RWPE2 (cell line): ENCODE results near the gene TAF6L.
"Not testable (repeated sequence)": the region's sequence is repeated elsewhere in the genome, so short reads cannot be mapped to it uniquely, and the experiment has no call there.

Experiments used
- ATAC-seq: fragments of 200-7000 bp; cut with Tn5 transposase; 3 replicates; pipeline ENCODE4 v1.9.1; 2021; ENCODE audit warnings: low read depth
- DNase-seq: peaks from one replicate; pipeline ENCODE4 v3.0.0-alpha.2; 2020; ENCODE audit warnings: low spot score
- H3K27ac ChIP-seq: fragments of 450-650 bp; 2 replicates; pipeline ENCODE4 v1.5.1; 2017; ENCODE audit warnings: mild to moderate bottlenecking; ENCODE audit not compliant: poor library complexity, severe bottlenecking
- H3K27me3 ChIP-seq: fragments of 250-450 bp; sonication (Bioruptor Pico); 2 replicates; pipeline ENCODE4 v1.5.1; 2021; ENCODE audit warnings: mild to moderate bottlenecking, moderate library complexity; ENCODE audit not compliant: insufficient read depth, poor library complexity, severe bottlenecking
- H3K36me3 ChIP-seq: fragments of 250-450 bp; sonication (Bioruptor Pico); 2 replicates; pipeline ENCODE4 v1.5.1; 2020; ENCODE audit warnings: low read depth, mild to moderate bottlenecking, moderate library complexity
- H3K4me1 ChIP-seq: fragments of 250-450 bp; sonication (Bioruptor Pico); 2 replicates; pipeline ENCODE4 v1.5.1; 2021; ENCODE audit warnings: mild to moderate bottlenecking, moderate library complexity; ENCODE audit not compliant: insufficient read depth, poor library complexity, severe bottlenecking
- H3K4me3 ChIP-seq: fragments of 250-450 bp; sonication (Bioruptor Pico); 2 replicates; pipeline ENCODE4 v1.5.1; 2021; ENCODE audit warnings: mild to moderate bottlenecking, moderate library complexity; ENCODE audit not compliant: severe bottlenecking
- H3K9me3 ChIP-seq: fragments of 250-450 bp; sonication (Bioruptor Pico); 2 replicates; pipeline ENCODE4 v1.5.1; 2021; ENCODE audit warnings: mild to moderate bottlenecking, moderate library complexity; ENCODE audit not compliant: severe bottlenecking
- TF ChIP-seq, protein P1 (sequence below): fragments of 450-650 bp; IDR thresholded peaks from one replicate; pipeline ENCODE4 v1.5.1; 2017; ENCODE audit warnings: mild to moderate bottlenecking, moderate library complexity; ENCODE audit not compliant: poor library complexity, severe bottlenecking

Gene TAF6L

DNA sequence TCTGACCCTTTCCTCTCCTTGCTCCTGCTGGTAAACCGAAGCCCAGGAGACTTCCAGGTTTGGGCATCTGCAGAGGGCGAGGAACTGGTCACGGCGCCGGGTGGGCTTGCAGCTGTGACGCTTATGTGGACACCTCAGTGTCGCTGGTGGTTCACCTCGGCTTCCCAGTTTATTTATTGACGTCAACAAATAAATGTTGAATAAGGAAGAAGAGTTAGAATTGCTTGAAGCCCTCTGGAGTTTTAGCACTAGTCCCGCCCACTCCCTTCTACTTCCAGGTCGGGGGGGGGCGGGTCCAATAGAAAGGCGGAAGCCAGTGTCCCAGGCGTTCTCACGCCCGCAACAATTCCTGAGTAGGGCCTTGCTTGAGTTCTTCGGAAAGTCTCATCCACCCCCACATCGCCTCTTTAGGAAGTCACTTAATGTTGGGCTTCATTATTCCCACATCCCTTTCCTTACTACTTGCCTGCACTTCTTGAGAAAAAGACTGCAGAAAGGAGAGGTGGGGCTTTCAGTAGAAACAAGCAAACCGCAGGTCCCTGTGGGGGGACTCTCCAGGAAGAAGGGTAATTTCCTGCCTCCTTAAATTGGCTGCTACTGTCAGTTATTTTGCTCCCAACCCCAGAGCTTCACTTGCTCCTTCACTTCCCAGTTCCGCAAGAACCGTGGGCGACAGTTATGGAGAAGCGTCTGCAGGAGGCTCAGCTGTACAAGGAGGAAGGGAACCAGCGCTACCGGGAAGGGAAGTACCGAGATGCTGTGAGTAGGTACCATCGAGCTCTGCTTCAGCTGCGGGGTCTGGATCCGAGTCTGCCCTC is 42.8 kb upstream of the TAF6L start, which contains the start of gene TTC9C:
TSS of gene TTC9C (plus strand) at position 316 of the 818 bp plus-strand sequence. CDS start at position 679, 363 bp downstream.
- H3K4me1 ChIP-seq: peaks cover 10% of the 10 kb centered on the region
- peak; percentile 93 for DNase-seq
- peaks cover 58% of the 10 kb centered on the region for H3K36me3 ChIP-seq
- peak within 1 kb of the TSS; percentile 67 for H3K4me3 ChIP-seq
- H3K9me3 ChIP-seq: no peaks in the 10 kb centered on the region
- TF ChIP-seq, protein P1, sequence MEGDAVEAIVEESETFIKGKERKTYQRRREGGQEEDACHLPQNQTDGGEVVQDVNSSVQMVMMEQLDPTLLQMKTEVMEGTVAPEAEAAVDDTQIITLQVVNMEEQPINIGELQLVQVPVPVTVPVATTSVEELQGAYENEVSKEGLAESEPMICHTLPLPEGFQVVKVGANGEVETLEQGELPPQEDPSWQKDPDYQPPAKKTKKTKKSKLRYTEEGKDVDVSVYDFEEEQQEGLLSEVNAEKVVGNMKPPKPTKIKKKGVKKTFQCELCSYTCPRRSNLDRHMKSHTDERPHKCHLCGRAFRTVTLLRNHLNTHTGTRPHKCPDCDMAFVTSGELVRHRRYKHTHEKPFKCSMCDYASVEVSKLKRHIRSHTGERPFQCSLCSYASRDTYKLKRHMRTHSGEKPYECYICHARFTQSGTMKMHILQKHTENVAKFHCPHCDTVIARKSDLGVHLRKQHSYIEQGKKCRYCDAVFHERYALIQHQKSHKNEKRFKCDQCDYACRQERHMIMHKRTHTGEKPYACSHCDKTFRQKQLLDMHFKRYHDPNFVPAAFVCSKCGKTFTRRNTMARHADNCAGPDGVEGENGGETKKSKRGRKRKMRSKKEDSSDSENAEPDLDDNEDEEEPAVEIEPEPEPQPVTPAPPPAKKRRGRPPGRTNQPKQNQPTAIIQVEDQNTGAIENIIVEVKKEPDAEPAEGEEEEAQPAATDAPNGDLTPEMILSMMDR: no peak
- H3K27me3 ChIP-seq: no peaks in the 10 kb centered on the region
- ATAC-seq: peak; percentile 62
- peak within 1 kb of the TSS; percentile 89 for H3K27ac ChIP-seq

DNA sequence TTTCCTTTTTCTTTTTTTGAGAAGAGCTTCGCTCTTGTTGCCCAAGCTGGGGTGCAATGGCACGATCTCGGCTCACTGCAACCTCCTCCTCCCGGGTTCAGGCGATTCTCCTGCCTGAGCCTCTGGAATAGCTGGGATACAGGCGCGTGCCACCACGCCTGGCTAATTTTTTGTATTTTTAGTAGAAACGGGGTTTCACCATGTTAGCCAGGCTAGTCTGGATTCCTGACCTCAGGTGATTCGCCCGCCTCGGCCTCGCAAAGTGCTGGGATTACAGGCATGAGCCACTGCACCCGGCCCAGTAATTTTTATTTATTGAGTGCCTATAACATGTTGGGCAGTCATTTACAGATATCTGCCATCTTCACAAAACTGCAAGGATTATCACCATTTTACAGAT is 41.1 kb upstream of the TAF6L start:
- Histone ChIP-seq H3K27ac (peak overlapping the region; percentile 89), H3K36me3 (peaks cover 58% of the 10 kb centered on the region), H3K4me3 (peak overlapping the region; percentile 67)
- H3K27me3 ChIP-seq, H3K9me3 ChIP-seq, ATAC-seq, H3K4me1 ChIP-seq, DNase-seq: not testable (repeated sequence)

DNA sequence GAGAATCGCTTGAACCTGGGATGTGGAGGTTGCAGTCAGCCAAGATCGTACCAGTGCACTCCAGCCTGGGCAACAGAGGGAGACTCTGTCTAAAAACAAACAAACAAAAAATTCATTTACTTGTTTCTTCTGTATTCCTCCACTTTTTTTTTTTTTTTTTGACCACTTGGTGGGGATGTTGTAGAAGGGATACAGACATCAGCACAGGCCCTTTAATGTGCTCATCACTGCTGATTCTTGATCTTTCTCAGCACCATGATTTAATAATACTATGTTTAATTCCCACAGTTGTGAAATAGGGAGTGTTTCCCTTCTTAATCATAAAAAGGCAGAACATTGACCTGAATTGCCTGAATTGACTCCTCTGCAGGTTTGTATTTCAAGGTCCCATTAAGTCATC is 38.4 kb upstream of the TAF6L start:
- TF ChIP-seq, protein P1: peak; percentile 28
- no peaks in the 10 kb centered on the region for H3K9me3 ChIP-seq
- peaks cover 70% of the 10 kb centered on the region for H3K36me3 ChIP-seq
- ATAC-seq: no peak
- no peak for DNase-seq
- peaks cover 5% of the 10 kb centered on the region for H3K4me1 ChIP-seq
- H3K4me3 ChIP-seq: no peak overlapping the region
- no peaks in the 10 kb centered on the region for H3K27me3 ChIP-seq
- H3K27ac ChIP-seq: no peak overlapping the region

DNA sequence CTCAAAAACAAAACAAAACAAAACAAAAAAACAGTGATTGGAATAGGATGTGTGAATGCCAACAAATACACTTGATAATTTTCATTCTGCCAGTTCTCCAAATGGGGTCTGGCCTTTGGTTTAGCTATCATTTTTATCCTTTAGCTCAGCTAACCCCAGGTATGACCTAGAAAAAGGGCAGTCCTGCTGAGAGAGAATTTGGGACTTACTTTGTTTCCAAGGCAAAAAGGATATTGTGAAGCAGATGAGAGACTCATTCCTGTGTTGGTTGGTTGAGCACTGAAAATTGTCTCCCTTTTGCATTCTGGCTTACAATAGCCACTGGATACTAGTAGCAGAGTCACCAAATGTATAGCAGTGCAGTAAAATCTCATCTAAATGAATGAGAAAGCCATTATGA is 34.0 kb upstream of the TAF6L start:
- ATAC-seq (no peak), DNase-seq (no peak)
- Histone ChIP-seq H3K4me1 (no peaks in the 10 kb centered on the region), H3K9me3 (no peaks in the 10 kb centered on the region), H3K27me3 (no peaks in the 10 kb centered on the region), H3K27ac (no peak overlapping the region), H3K36me3 (peaks cover 73% of the 10 kb centered on the region), H3K4me3 (no peak overlapping the region)
- TF ChIP-seq, protein P1: no peak

DNA sequence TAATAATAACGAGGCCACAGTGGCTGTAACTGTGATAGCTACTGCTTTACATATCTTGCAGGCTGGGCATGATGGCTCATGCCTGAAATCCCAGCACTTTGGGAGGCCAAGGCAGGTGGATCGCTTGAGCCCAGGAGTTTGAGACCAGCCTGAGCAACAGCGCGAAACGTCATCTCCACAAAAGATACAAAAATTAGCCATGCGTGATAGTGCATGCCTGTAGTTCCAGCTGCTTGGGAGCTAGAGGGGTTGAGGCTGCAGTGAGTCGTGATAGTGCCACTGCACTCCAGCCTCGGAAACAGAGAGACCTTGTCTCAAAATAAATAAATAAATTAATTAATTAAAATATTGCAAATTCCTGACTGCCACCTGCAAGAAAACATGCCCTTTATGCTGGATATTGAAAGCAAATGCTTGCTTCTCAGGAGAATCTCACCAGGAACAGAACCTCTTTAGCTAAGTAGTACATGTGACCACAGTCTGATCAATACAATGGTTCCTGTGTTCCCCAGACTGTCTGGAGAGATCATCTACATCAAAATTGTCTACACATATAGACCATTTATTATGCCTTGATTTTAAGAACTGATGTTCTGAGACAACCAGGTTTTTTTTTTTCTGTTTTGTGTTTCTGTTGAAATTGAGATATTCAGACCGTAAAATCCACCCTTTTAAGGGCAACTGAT is 23.6 kb upstream of the TAF6L start:
- Histone ChIP-seq H3K36me3 (peaks cover 11% of the 10 kb centered on the region), H3K4me1 (no peaks in the 10 kb centered on the region), H3K4me3 (no peak overlapping the region), H3K9me3 (no peaks in the 10 kb centered on the region), H3K27me3 (no peaks in the 10 kb centered on the region), H3K27ac (no peak overlapping the region)
- no peak for DNase-seq
- TF ChIP-seq, protein P1: no peak
- no peak for ATAC-seq

DNA sequence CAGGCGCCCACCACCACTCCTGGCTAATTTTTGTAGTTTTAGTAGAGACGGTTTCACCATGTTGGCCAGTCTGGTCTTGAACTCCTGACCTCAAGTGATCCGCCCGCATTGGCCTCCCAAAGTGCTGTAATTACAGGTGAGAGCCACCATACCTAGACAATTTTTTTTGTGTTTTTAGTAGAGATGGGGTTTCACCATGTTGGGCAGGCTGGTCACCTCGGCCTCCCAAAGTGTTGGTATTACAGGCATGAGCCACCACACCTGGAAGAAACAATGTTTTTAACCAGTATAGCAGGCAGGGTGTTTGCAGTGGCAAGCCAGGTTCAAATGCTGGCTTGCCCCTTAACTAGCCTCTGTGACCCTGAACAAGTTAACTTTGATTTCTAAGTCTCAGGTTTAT is 21.3 kb upstream of the TAF6L start:
- peaks cover 18% of the 10 kb centered on the region for H3K36me3 ChIP-seq
- H3K27ac ChIP-seq, H3K4me1 ChIP-seq, DNase-seq, ATAC-seq, H3K27me3 ChIP-seq, H3K9me3 ChIP-seq, H3K4me3 ChIP-seq: not testable (repeated sequence)
